H9 (cell line): ENCODE data around the gene F13A1. TPM values are rescaled to one million over a fixed set of nuclear protein-coding genes. Genes with fewer than 3 reads are reported as not detected.

ENCODE experiments used
- DNase-seq: peaks from one replicate; pipeline ENCODE4 v3.0.0-alpha.2; 2017
- H2AFZ ChIP-seq: one replicate; pipeline ENCODE4 v1.6.1; 2013; ENCODE audit warnings: mild to moderate bottlenecking, low read length, control low read depth, moderate library complexity
- H2AK5ac ChIP-seq: 2 replicates; pipeline ENCODE4 v1.6.1; 2013; ENCODE audit warnings: low read length, control low read depth, mixed read lengths; ENCODE audit not compliant: insufficient read length
- H2BK120ac ChIP-seq: one replicate; pipeline ENCODE4 v1.6.1; 2013; ENCODE audit warnings: low read depth, mild to moderate bottlenecking, low read length, control low read depth, inconsistent platforms; ENCODE audit not compliant: poor library complexity, severe bottlenecking
- H2BK12ac ChIP-seq: 2 replicates; pipeline ENCODE4 v1.6.1; 2013; ENCODE audit warnings: low read length, control low read depth, mixed read lengths, low read depth; ENCODE audit not compliant: insufficient read length
- H2BK15ac ChIP-seq: 2 replicates; pipeline ENCODE4 v1.6.1; 2013; ENCODE audit warnings: low read depth, low read length, control low read depth
- H2BK20ac ChIP-seq: one replicate; pipeline ENCODE4 v1.6.1; 2013; ENCODE audit warnings: low read depth, mild to moderate bottlenecking, low read length, control low read depth, inconsistent platforms; ENCODE audit not compliant: poor library complexity, severe bottlenecking
- H2BK5ac ChIP-seq: 2 replicates; pipeline ENCODE4 v1.6.1; 2013; ENCODE audit warnings: low read length, control low read depth, mixed read lengths; ENCODE audit not compliant: insufficient read length
- H3K14ac ChIP-seq: 2 replicates; pipeline ENCODE4 v1.6.1; 2013; ENCODE audit warnings: low read length, control low read depth; ENCODE audit not compliant: insufficient read depth
- H3K18ac ChIP-seq: 2 replicates; pipeline ENCODE4 v1.6.1; 2013; ENCODE audit warnings: low read depth, mild to moderate bottlenecking, mixed read lengths, low read length, control low read depth; ENCODE audit not compliant: insufficient read length
- H3K23ac ChIP-seq: 2 replicates; pipeline ENCODE4 v1.6.1; 2013; ENCODE audit warnings: low read length, control low read depth, mixed read lengths, low read depth; ENCODE audit not compliant: insufficient read length
- H3K23me2 ChIP-seq: 2 replicates; pipeline ENCODE4 v1.6.1; 2013; ENCODE audit warnings: low read depth, mild to moderate bottlenecking, mixed read lengths, low read length, control low read depth; ENCODE audit not compliant: insufficient read length, poor library complexity, severe bottlenecking
- H3K27ac ChIP-seq: 2 replicates; pipeline ENCODE4 v1.5.1; 2013; ENCODE audit warnings: low read length, control low read depth, mixed read lengths, low read depth; ENCODE audit not compliant: insufficient read length
- H3K27me3 ChIP-seq: 2 replicates; pipeline ENCODE4 v1.6.1; 2013; ENCODE audit warnings: low read length, control low read depth, inconsistent platforms; ENCODE audit not compliant: insufficient read depth
- H3K4ac ChIP-seq: 2 replicates; pipeline ENCODE4 v1.6.1; 2013; ENCODE audit warnings: low read depth, mild to moderate bottlenecking, control low read depth, inconsistent platforms, low read length, moderate library complexity
- H3K4me1 ChIP-seq: 2 replicates; pipeline ENCODE4 v1.6.1; 2013; ENCODE audit warnings: low read length, control low read depth, inconsistent platforms; ENCODE audit not compliant: insufficient read depth
- H3K4me2 ChIP-seq: 2 replicates; pipeline ENCODE4 v1.6.1; 2013; ENCODE audit warnings: low read length, control low read depth, mixed read lengths; ENCODE audit not compliant: insufficient read length, insufficient read depth
- H3K56ac ChIP-seq: 2 replicates; pipeline ENCODE4 v1.6.1; 2013; ENCODE audit warnings: low read depth, mild to moderate bottlenecking, mixed read lengths, low read length, control low read depth; ENCODE audit not compliant: insufficient read length
- H3K79me1 ChIP-seq: 2 replicates; pipeline ENCODE4 v1.6.1; 2013; ENCODE audit warnings: low read depth, mild to moderate bottlenecking, moderate library complexity, low read length, control low read depth, inconsistent platforms; ENCODE audit not compliant: insufficient read depth, poor library complexity, severe bottlenecking
- H3K79me2 ChIP-seq: 2 replicates; pipeline ENCODE4 v1.6.1; 2013; ENCODE audit warnings: low read length, control low read depth, inconsistent platforms; ENCODE audit not compliant: insufficient read depth
- H3K9ac ChIP-seq: 2 replicates; pipeline ENCODE4 v1.6.1; 2013; ENCODE audit warnings: low read length, control low read depth, mixed read lengths; ENCODE audit not compliant: insufficient read length; ENCODE audit errors: extremely low read depth
- H3K9me3 ChIP-seq: one replicate; pipeline ENCODE4 v1.6.1; 2013; ENCODE audit warnings: low read depth, low read length, inconsistent platforms; ENCODE audit not compliant: control insufficient read depth
- H3T11ph ChIP-seq: one replicate; pipeline ENCODE4 v1.6.1; 2013; ENCODE audit warnings: mild to moderate bottlenecking, low read length, control low read depth, inconsistent platforms
- H4K20me1 ChIP-seq: one replicate; pipeline ENCODE4 v1.6.1; 2013; ENCODE audit not compliant: control insufficient read depth, insufficient read length, insufficient read depth
- H4K5ac ChIP-seq: 2 replicates; pipeline ENCODE4 v1.6.1; 2013; ENCODE audit warnings: low read depth, mild to moderate bottlenecking, mixed read lengths, low read length, control low read depth; ENCODE audit not compliant: insufficient read length
- H4K8ac ChIP-seq: replicated peaks from 2 replicates; pipeline ENCODE4 v1.6.1; 2013; ENCODE audit warnings: low read length, control low read depth, mixed read lengths, low read depth; ENCODE audit not compliant: insufficient read length
- H4K91ac ChIP-seq: 2 replicates; pipeline ENCODE4 v1.6.1; 2013; ENCODE audit warnings: low read depth, mild to moderate bottlenecking, moderate library complexity, mixed read lengths, low read length, control low read depth; ENCODE audit not compliant: insufficient read length
- H3K27ac Mint-ChIP-seq, 3 experiments: 2 replicates in 2 of 3; 3 replicates in 1 of 3; pipeline ENCODE4 v1.8.0; 2020 to 2021; ENCODE audit warnings: mixed read lengths in 3 of 3, mild to moderate bottlenecking in 1 of 3, moderate library complexity in 1 of 3
- H3K27me3 Mint-ChIP-seq: 2 replicates; pipeline ENCODE4 v1.8.0; 2021; ENCODE audit warnings: low read depth, mild to moderate bottlenecking, moderate library complexity, mixed read lengths
- H3K36me3 Mint-ChIP-seq, 3 experiments: 2 replicates in 2 of 3; 3 replicates in 1 of 3; pipeline ENCODE4 v1.8.0; 2020 to 2021; ENCODE audit warnings: low read depth in 3 of 3, mixed read lengths in 3 of 3; ENCODE audit not compliant: insufficient read depth in 1 of 3
- H3K4me1 Mint-ChIP-seq, 2 experiments: 2 replicates each; pipeline ENCODE4 v1.8.0; 2020; ENCODE audit warnings: mixed read lengths in 2 of 2
- H3K4me3 Mint-ChIP-seq, 2 experiments: 2 replicates in 1 of 2; 3 replicates in 1 of 2; pipeline ENCODE4 v1.8.0; 2020 to 2021; ENCODE audit warnings: mild to moderate bottlenecking in 2 of 2, mixed read lengths in 2 of 2, moderate library complexity in 1 of 2
- H3K9me3 Mint-ChIP-seq, 2 experiments: 2 replicates in 1 of 2; 3 replicates in 1 of 2; pipeline ENCODE4 v1.8.0; 2020; ENCODE audit warnings: mild to moderate bottlenecking in 2 of 2, mixed read lengths in 2 of 2, moderate library complexity in 1 of 2
- CTCF ChIP-seq: fragments of 200-600 bp; sonication (generic); conservative IDR thresholded peaks from 3 replicates; pipeline ENCODE4 v1.8.0; 2021; ENCODE audit warnings: antibody characterized with exemption, mild to moderate bottlenecking
- WGBS: extraction: QIAGEN DNeasy Blood & Tissue Kit; methylation state at CpG from one replicate; pipeline ENCODE4 v1.1.7; 2013; ENCODE audit warnings: missing lambda C conversion rate, low lambda C conversion rate, mixed read lengths; ENCODE audit not compliant: insufficient read length; ENCODE audit errors: extremely low coverage; 5-methylcytosine and 5-hydroxymethylcytosine counted together
- total RNA-seq: library from RNA; stranded (reverse); gene quantifications from 2 replicates; pipeline ENCODE4 v1.2.1, GENCODE V29; 2021

The F13A1 gene
- total RNA-seq, 1 experiment from 2014 or later, result 0.15 TPM

- H3K36me3 Mint-ChIP-seq, result no peaks in the 10 kb centered on the region
- H3K23ac ChIP-seq, result no peak overlapping the region
- H4K20me1 ChIP-seq, result no peaks in the 10 kb centered on the region
- H2BK5ac ChIP-seq, result no peak overlapping the region
- no peaks in the 10 kb centered on the region for H3K9me3 ChIP-seq
- H2BK120ac ChIP-seq, result no peak overlapping the region
- H3K27ac ChIP-seq, result no peak overlapping the region
- no peak overlapping the region for H3K14ac ChIP-seq
- H2BK12ac ChIP-seq, result no peak overlapping the region
- no peak overlapping the region for H4K5ac ChIP-seq
- H3K9ac ChIP-seq, result no peak overlapping the region
- H3T11ph ChIP-seq, result no peak overlapping the region
- H3K56ac ChIP-seq, result no peak overlapping the region
- H2BK15ac ChIP-seq, result no peak overlapping the region
- DNase-seq, result no peak
- H2AFZ ChIP-seq, result no peak overlapping the region
- no peaks in the 10 kb centered on the region for H3K9me3 Mint-ChIP-seq
- no peak overlapping the region for H4K91ac ChIP-seq
- H3K27me3 ChIP-seq, result no peaks in the 10 kb centered on the region
- no peak overlapping the region for H3K4ac ChIP-seq
- no peak for TF ChIP-seq CTCF
- H4K8ac ChIP-seq, result no peak overlapping the region
- H3K27me3 Mint-ChIP-seq, result peaks cover 7% of the 10 kb centered on the region
- WGBS, result no CpG with 5 or more reads among the region's 4 CpGs
- no peaks in the 10 kb centered on the region for H3K4me1 ChIP-seq
- H3K4me1 Mint-ChIP-seq, result no peaks in the 10 kb centered on the region
- H3K23me2 ChIP-seq, result no peaks in the 10 kb centered on the region
- no peak overlapping the region for H3K4me3 Mint-ChIP-seq
- no peak overlapping the region for H3K4me2 ChIP-seq
- H3K79me2 ChIP-seq, result no peaks in the 10 kb centered on the region
- H3K18ac ChIP-seq, result no peak overlapping the region
- no peak overlapping the region for H2AK5ac ChIP-seq
- H3K27ac Mint-ChIP-seq, result no peak overlapping the region
- no peaks in the 10 kb centered on the region for H3K79me1 ChIP-seq
- no peak overlapping the region for H2BK20ac ChIP-seq
Observed at GRCh38 chr6:6350696-6351095, 30.2 kb upstream of the F13A1 start.
